ENCODE data around the gene SMAP1. TPM values are rescaled to one million over a fixed set of nuclear protein-coding genes. Genes with fewer than 3 reads are reported as not detected.
A peak's percentile ranks its signal among the peaks of the same experiment; 100 is the strongest.

The SMAP1 gene
- total RNA-seq, 4 donors from 2014 or later = 27.3 to 33.9 (median 32.4) TPM

- intact Hi-C loops (cut with DNase I) = no loop called here
- 94 to 96% methylated on average over 1 of the region's 1 CpG for WGBS, 2 donors
- Histone ChIP-seq H3K4me1 (no peaks in the 10 kb centered on the region), H3K9me3 (no peaks in the 10 kb centered on the region), H3K4me3 (replicated peaks in 1 of 3) (no peak overlapping the region), H3K36me3 (no peaks in the 10 kb centered on the region), H3K27ac (no peak overlapping the region), H3K27me3 (no peaks in the 10 kb centered on the region)
- no peak for TF ChIP-seq POLR2A (IDR thresholded peaks at IDR 0.05)
- TF ChIP-seq, protein P1, sequence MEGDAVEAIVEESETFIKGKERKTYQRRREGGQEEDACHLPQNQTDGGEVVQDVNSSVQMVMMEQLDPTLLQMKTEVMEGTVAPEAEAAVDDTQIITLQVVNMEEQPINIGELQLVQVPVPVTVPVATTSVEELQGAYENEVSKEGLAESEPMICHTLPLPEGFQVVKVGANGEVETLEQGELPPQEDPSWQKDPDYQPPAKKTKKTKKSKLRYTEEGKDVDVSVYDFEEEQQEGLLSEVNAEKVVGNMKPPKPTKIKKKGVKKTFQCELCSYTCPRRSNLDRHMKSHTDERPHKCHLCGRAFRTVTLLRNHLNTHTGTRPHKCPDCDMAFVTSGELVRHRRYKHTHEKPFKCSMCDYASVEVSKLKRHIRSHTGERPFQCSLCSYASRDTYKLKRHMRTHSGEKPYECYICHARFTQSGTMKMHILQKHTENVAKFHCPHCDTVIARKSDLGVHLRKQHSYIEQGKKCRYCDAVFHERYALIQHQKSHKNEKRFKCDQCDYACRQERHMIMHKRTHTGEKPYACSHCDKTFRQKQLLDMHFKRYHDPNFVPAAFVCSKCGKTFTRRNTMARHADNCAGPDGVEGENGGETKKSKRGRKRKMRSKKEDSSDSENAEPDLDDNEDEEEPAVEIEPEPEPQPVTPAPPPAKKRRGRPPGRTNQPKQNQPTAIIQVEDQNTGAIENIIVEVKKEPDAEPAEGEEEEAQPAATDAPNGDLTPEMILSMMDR (IDR thresholded peaks at IDR 0.05) = no peak
- DNase-seq = no peak
Measured at GRCh38 chr6:70652216-70652615, 15.5 kb upstream of the SMAP1 start.

- H3K27me3 ChIP-seq = no peaks in the 10 kb centered on the region
- WGBS, 2 donors = 68 to 70% methylated on average over 3 of the region's 3 CpGs
- TF ChIP-seq POLR2A (IDR thresholded peaks at IDR 0.05) = no peak
- TF ChIP-seq, protein P1 (IDR thresholded peaks at IDR 0.05) = no peak
- no peak for DNase-seq
- H3K36me3 ChIP-seq = no peaks in the 10 kb centered on the region
- no peaks in the 10 kb centered on the region for H3K9me3 ChIP-seq
- no peak overlapping the region for H3K4me3 ChIP-seq (replicated peaks in 1 of 3)
- H3K4me1 ChIP-seq = no peaks in the 10 kb centered on the region
- no peak overlapping the region for H3K27ac ChIP-seq
- intact Hi-C loops (cut with DNase I) = no loop called here
Measured at GRCh38 chr6:70657706-70658105, 10.0 kb upstream of the SMAP1 start.

DNA sequence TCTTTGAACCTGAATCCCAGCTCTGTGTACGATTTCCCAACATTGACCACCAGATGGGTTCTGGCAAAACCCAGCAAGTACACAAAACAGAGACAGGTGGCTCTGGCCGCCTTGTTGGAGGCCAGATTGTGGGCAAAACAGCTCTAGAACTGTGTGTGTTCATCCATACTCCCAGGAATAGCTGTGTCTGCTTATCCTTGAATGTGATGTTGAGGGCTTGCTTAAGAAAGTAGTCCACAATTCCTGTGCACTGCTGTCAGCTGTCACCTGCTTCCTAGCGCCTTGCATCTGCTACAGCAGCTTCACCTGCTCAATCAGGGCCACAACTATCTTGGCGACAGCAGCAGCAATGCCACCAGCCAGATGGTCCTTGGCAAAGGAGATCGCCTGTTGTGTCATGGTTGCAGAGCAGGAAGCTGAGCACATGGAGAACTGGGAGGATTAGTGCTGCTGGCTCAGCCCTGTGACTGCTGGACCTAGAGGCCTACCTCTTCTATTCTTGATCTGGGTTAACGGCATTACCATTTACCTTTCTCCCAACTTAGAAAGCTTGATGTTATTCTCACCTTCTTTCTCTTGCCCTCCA is 3.7 kb upstream of the SMAP1 start:
- Histone ChIP-seq H3K36me3 (no peaks in the 10 kb centered on the region), H3K4me3 (replicated peaks in 1 of 3) (no peak overlapping the region), H3K27me3 (no peaks in the 10 kb centered on the region), H3K27ac (no peak overlapping the region), H3K4me1 (peaks cover 9 to 11% of the 10 kb centered on the region in 2 donors), H3K9me3 (no peaks in the 10 kb centered on the region)
- WGBS, 2 donors = 89 to 91% methylated on average over 6 of the region's 6 CpGs
- intact Hi-C loops (cut with DNase I) = loop anchor here (10.0 kb wide), 1 partner anchor 249 kb away; the partner anchor contains the start of gene FAM135A
- TF ChIP-seq, protein P1 (IDR thresholded peaks at IDR 0.05) = no peak
- no peak for TF ChIP-seq POLR2A (IDR thresholded peaks at IDR 0.05)
- DNase-seq = no peak

DNA sequence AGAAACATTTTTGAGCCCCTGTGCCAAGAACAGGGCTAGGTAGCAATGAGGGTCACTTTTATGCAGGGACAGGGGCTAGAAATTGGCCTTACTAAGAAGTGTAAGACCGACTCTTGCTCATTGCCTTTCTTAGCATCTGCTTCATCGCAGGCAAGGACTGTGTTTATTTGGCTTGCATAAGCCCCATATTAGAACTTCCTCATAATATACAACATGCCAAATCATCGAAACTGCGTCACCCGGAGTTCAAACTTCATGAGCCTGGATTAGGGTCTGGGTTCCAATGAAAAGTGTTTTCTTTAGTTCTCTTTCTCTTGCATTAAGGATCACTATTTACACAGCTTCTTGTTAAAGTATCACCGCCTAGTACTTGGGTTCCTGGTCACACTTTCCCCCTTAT is 977 bp upstream of the SMAP1 start:
- no peaks in the 10 kb centered on the region for H3K36me3 ChIP-seq
- no peak overlapping the region for H3K4me3 ChIP-seq (replicated peaks in 1 of 3)
- intact Hi-C loops (cut with DNase I) = loop anchor here (10.0 kb wide), 1 partner anchor 252 kb away; the partner anchor contains the start of gene FAM135A
- WGBS, 2 donors = 89 to 96% methylated on average over 6 of the region's 6 CpGs
- no peak for DNase-seq
- H3K27ac ChIP-seq = no peak overlapping the region
- H3K9me3 ChIP-seq = no peaks in the 10 kb centered on the region
- no peak for TF ChIP-seq POLR2A (IDR thresholded peaks at IDR 0.05)
- TF ChIP-seq, protein P1 (IDR thresholded peaks at IDR 0.05) = no peak
- H3K27me3 ChIP-seq = no peaks in the 10 kb centered on the region
- peaks cover 18 to 23% of the 10 kb centered on the region in 2 donors for H3K4me1 ChIP-seq

GRCh38 chr6:70667256-70667710 is 400 bp upstream of the SMAP1 start:
- WGBS, 2 donors = 10 to 13% methylated on average over 12 to 15 of the region's 15 CpGs
- DNase-seq = no peak
- intact Hi-C loops (cut with DNase I) = loop anchor here (10.0 kb wide), 1 partner anchor 252 kb away; the partner anchor contains the start of gene FAM135A
- H3K27ac ChIP-seq = peak overlapping the region; percentile 60 to 90 (median 76)
- peak overlapping the region in 2 of 3 donors; percentile 29 to 97 for H3K4me3 ChIP-seq (replicated peaks in 1 of 3)
- no peaks in the 10 kb centered on the region for H3K27me3 ChIP-seq
- H3K36me3 ChIP-seq = no peaks in the 10 kb centered on the region
- no peaks in the 10 kb centered on the region for H3K9me3 ChIP-seq
- H3K4me1 ChIP-seq = peaks cover 18 to 27% of the 10 kb centered on the region in 2 donors
- no peak for TF ChIP-seq POLR2A (IDR thresholded peaks at IDR 0.05)
- TF ChIP-seq, protein P1 (IDR thresholded peaks at IDR 0.05) = no peak

Data from thyroid gland (tissue), 4 donors.